IMR-90 (cell line): Measurements from ENCODE around the gene KCNC2. TPM values are rescaled to one million over a fixed set of nuclear protein-coding genes. Genes with fewer than 3 reads are reported as not detected.

Experiments used
- ATAC-seq: fragments of 200-7000 bp; cut with Tn5 transposase; 2 replicates; pipeline ENCODE4 v1.9.1; 2020; ENCODE audit warnings: low read depth, mild to moderate bottlenecking, moderate library complexity
- BruUV-seq: library from RNA; stranded (reverse); fragments of 400-500 nt; replicated peaks from 2 replicates; lab custom pipeline; 2021; lab: Mats Ljungman, UMichigan
- CTCF ChIA-PET: fragments of 300-600 bp; formaldehyde crosslinking; extraction: SDS; loops from one replicate; lab custom pipeline; 2021; ENCODE audit warnings: antibody characterized with exemption; lab: Yijun Ruan, JAX
- POLR2A ChIA-PET: fragments of 300-600 bp; sonication (Branson Sonifier 250); formaldehyde crosslinking; loops from one replicate; lab custom pipeline; 2022; ENCODE audit warnings: antibody characterized with exemption; ENCODE audit not compliant: unreplicated experiment; lab: Charles Lee
- DNase-seq: peaks from one replicate; pipeline ENCODE4 v3.0.0; 2013
- H2AFZ ChIP-seq: replicated peaks from 2 replicates; pipeline ENCODE3; 2013; ENCODE audit warnings: low read length, mild to moderate bottlenecking; ENCODE audit not compliant: poor library complexity
- H2AK5ac ChIP-seq: 2 replicates; pipeline ENCODE4 v1.6.1; 2013; ENCODE audit warnings: low read depth, low read length, inconsistent platforms
- H2AK9ac ChIP-seq: replicated peaks from 2 replicates; pipeline ENCODE3; 2013; ENCODE audit warnings: mild to moderate bottlenecking, low read depth, low read length, moderate library complexity; ENCODE audit not compliant: poor library complexity
- H2BK120ac ChIP-seq: 2 replicates; pipeline ENCODE4 v1.6.1; 2013; ENCODE audit warnings: low read depth, low read length, inconsistent platforms
- H2BK15ac ChIP-seq: 3 replicates; pipeline ENCODE4 v1.6.1; 2013; ENCODE audit warnings: low read depth, low read length, inconsistent platforms
- H2BK20ac ChIP-seq: 2 replicates; pipeline ENCODE4 v1.6.1; 2013; ENCODE audit warnings: low read depth, mild to moderate bottlenecking, inconsistent platforms, low read length, moderate library complexity
- H2BK5ac ChIP-seq: 2 replicates; pipeline ENCODE4 v1.6.1; 2013; ENCODE audit warnings: mild to moderate bottlenecking, low read depth, low read length, inconsistent platforms; ENCODE audit not compliant: poor library complexity, severe bottlenecking
- H3K14ac ChIP-seq: replicated peaks from 2 replicates; pipeline ENCODE4 v1.6.1; 2013; ENCODE audit warnings: low read depth, low read length, inconsistent platforms
- H3K18ac ChIP-seq: 2 replicates; pipeline ENCODE4 v1.6.1; 2013; ENCODE audit warnings: low read depth, low read length, control low read depth
- H3K23ac ChIP-seq: 2 replicates; pipeline ENCODE4 v1.6.1; 2013; ENCODE audit warnings: low read depth, low read length, inconsistent platforms
- H3K27ac ChIP-seq: 2 replicates; pipeline ENCODE4 v1.5.1; 2013; ENCODE audit warnings: mild to moderate bottlenecking, control low read depth, low read length; ENCODE audit not compliant: insufficient read depth
- H3K27me3 ChIP-seq: 2 replicates; pipeline ENCODE4 v1.6.1; 2013; ENCODE audit warnings: low read length; ENCODE audit not compliant: control insufficient read depth, insufficient read depth
- H3K36me3 ChIP-seq: 2 replicates; pipeline ENCODE4 v1.6.1; 2013; ENCODE audit warnings: low read length, mixed read lengths; ENCODE audit not compliant: control insufficient read depth, insufficient read depth
- H3K4ac ChIP-seq: 2 replicates; pipeline ENCODE4 v1.6.1; 2013; ENCODE audit warnings: low read depth, low read length, inconsistent platforms
- H3K4me1 ChIP-seq: 2 replicates; pipeline ENCODE4 v1.6.1; 2013; ENCODE audit warnings: low read length, mixed read lengths; ENCODE audit not compliant: control insufficient read depth, insufficient read depth
- H3K4me2 ChIP-seq: 2 replicates; pipeline ENCODE4 v1.6.1; 2013; ENCODE audit warnings: low read depth, mild to moderate bottlenecking, control low read depth, low read length, moderate library complexity
- H3K4me3 ChIP-seq: 2 replicates; pipeline ENCODE4 v1.5.1; 2013; ENCODE audit warnings: low read depth, mild to moderate bottlenecking, control low read depth, low read length, moderate library complexity; ENCODE audit not compliant: insufficient read depth
- H3K56ac ChIP-seq: 2 replicates; pipeline ENCODE4 v1.6.1; 2013; ENCODE audit warnings: low read length, inconsistent platforms; ENCODE audit not compliant: insufficient read depth; ENCODE audit errors: extremely low read depth
- H3K79me1 ChIP-seq, 2 experiments: 2 replicates each; pipeline ENCODE4 v1.6.1; 2013; ENCODE audit warnings: low read length in 2 of 2, inconsistent platforms in 1 of 2, low read depth in 1 of 2
- H3K9ac ChIP-seq: 2 replicates; pipeline ENCODE4 v1.6.1; 2013; ENCODE audit warnings: low read depth, low read length, control low read depth
- H3K9me1 ChIP-seq: 2 replicates; pipeline ENCODE4 v1.6.1; 2013; ENCODE audit warnings: low read length, inconsistent platforms; ENCODE audit not compliant: insufficient read depth
- H3K9me3 ChIP-seq: 2 replicates; pipeline ENCODE4 v1.6.1; 2013; ENCODE audit warnings: low read length; ENCODE audit not compliant: control insufficient read depth, insufficient read depth
- H4K20me1 ChIP-seq: 2 replicates; pipeline ENCODE4 v1.6.1; 2013; ENCODE audit warnings: low read length, inconsistent platforms; ENCODE audit not compliant: insufficient read depth
- H4K5ac ChIP-seq: 2 replicates; pipeline ENCODE4 v1.6.1; 2013; ENCODE audit warnings: mild to moderate bottlenecking, low read depth, low read length, control low read depth
- H4K8ac ChIP-seq, 2 experiments: 2 replicates each; pipeline ENCODE4 v1.6.1; 2013; ENCODE audit warnings: low read depth in 2 of 2, low read length in 2 of 2, control low read depth in 1 of 2, inconsistent platforms in 1 of 2
- H4K91ac ChIP-seq: 2 replicates; pipeline ENCODE4 v1.6.1; 2013; ENCODE audit warnings: low read depth, low read length, inconsistent platforms; ENCODE audit not compliant: insufficient read depth
- BHLHE40 ChIP-seq: fragments of 150-350 bp; IDR thresholded peaks from 2 replicates; pipeline ENCODE4 v1.6.1; 2016; ENCODE audit warnings: mild to moderate bottlenecking, low read depth, low read length
- CHD1 ChIP-seq: IDR thresholded peaks from 2 replicates; pipeline ENCODE4 v1.6.1; 2012; ENCODE audit warnings: low read depth, low read length, improper control_type of control experiment
- ELK1 ChIP-seq: fragments of 150-350 bp; IDR thresholded peaks from 2 replicates; pipeline ENCODE4 v1.6.1; 2016; ENCODE audit warnings: low read depth, mild to moderate bottlenecking, low read length, moderate library complexity, borderline replicate concordance
- FOS ChIP-seq: fragments of 150-350 bp; IDR thresholded peaks from 2 replicates; pipeline ENCODE4 v1.6.1; 2016; ENCODE audit warnings: low read depth, low read length
- MAFK ChIP-seq: IDR thresholded peaks from 2 replicates; pipeline ENCODE4 v1.6.1; 2012; ENCODE audit warnings: low read depth, low read length, improper control_type of control experiment
- MAZ ChIP-seq: IDR thresholded peaks from 2 replicates; pipeline ENCODE4 v1.6.1; 2012; ENCODE audit warnings: low read depth, mild to moderate bottlenecking, low read length, improper control_type of control experiment, moderate library complexity, borderline replicate concordance
- MXI1 ChIP-seq: IDR thresholded peaks from 2 replicates; pipeline ENCODE4 v1.6.1; 2012; ENCODE audit warnings: low read depth, mild to moderate bottlenecking, low read length, moderate library complexity, borderline replicate concordance
- NFE2L2 ChIP-seq: fragments of 150-350 bp; IDR thresholded peaks from 2 replicates; pipeline ENCODE4 v1.6.1; 2016; ENCODE audit warnings: low read depth, mild to moderate bottlenecking, low read length
- RAD21 ChIP-seq: IDR thresholded peaks from 2 replicates; pipeline ENCODE4 v1.6.1; 2012; ENCODE audit warnings: low read length, improper control_type of control experiment
- RCOR1 ChIP-seq: IDR thresholded peaks from 2 replicates; pipeline ENCODE4 v1.6.1; 2012; ENCODE audit warnings: mild to moderate bottlenecking, low read length, improper control_type of control experiment; ENCODE audit not compliant: insufficient replicate concordance
- RFX5 ChIP-seq: IDR thresholded peaks from 2 replicates; pipeline ENCODE4 v1.8.0; 2012; ENCODE audit warnings: low read depth, mild to moderate bottlenecking, low read length, moderate library complexity
- SMC3 ChIP-seq: fragments of 150-350 bp; IDR thresholded peaks from 2 replicates; pipeline ENCODE4 v1.6.1; 2016; ENCODE audit warnings: low read depth, mild to moderate bottlenecking, antibody characterized with exemption, low read length, moderate library complexity
- USF2 ChIP-seq: fragments of 150-350 bp; IDR thresholded peaks from 2 replicates; pipeline ENCODE4 v1.6.1; 2017; ENCODE audit warnings: mild to moderate bottlenecking, antibody characterized with exemption, low read length, low read depth
- WGBS, 2 experiments: methylation state at CpG; one replicate each; pipeline versions ENCODE4 v1.1.5 to v1.1.7; 2013; ENCODE audit warnings: missing lambda C conversion rate in 2 of 2; ENCODE audit not compliant: insufficient read length in 1 of 2; ENCODE audit errors: extremely low coverage in 2 of 2; 5-methylcytosine and 5-hydroxymethylcytosine counted together
- dilution Hi-C: fragments of 300-500 bp; cut with HindIII; formaldehyde crosslinking; loops from one replicate; pipeline ENCODE4 v1.14.3; 2018; ENCODE audit warnings: low sequenced_read_pairs; ENCODE audit not compliant: unreplicated experiment
- in situ Hi-C: fragments of 300-500 bp; cut with MboI; formaldehyde crosslinking; loops from 3 replicates; pipeline ENCODE4 v1.14.3; 2019; ENCODE audit warnings: low sequenced_read_pairs, inconsistent platforms, mixed read lengths
- intact Hi-C: fragments of 100-400 bp; cut with micrococcal nuclease; formaldehyde crosslinking; loops from 2 replicates; pipeline ENCODE4 v1.10.0; 2022
- polyA plus RNA-seq, 3 experiments: library from polyadenylated mRNA; depleted of rRNA; stranded (reverse); fragments of >200 nt; gene quantifications; 2 replicates each; pipeline ENCODE4 v1.2.3, GENCODE V29; 2012; ENCODE audit warnings: low replicate concordance in 1 of 3
- total RNA-seq: library from RNA; depleted of rRNA; stranded (reverse); fragments of >200 nt; gene quantifications from 2 replicates; pipeline ENCODE4 v1.2.3, GENCODE V29; 2012

Gene KCNC2
- total and polyA plus RNA-seq, 2 of the 4 experiments (the other 2 are of a cell fraction), result not detected

- no peak overlapping the region for H3K14ac ChIP-seq
- no peak overlapping the region for H2BK120ac ChIP-seq
- no peaks in the 10 kb centered on the region for H3K9me3 ChIP-seq
- intact Hi-C loops (no loop called here), dilution Hi-C loops (no loop called here), in situ Hi-C loops (no loop called here)
- H2AK9ac ChIP-seq, result no peak overlapping the region
- TF ChIP-seq SMC3, result no peak
- TF ChIP-seq MXI1, result no peak
- no peak for TF ChIP-seq MAFK
- no peak for TF ChIP-seq FOS
- TF ChIP-seq ELK1, result no peak
- no peak for TF ChIP-seq RAD21
- no peak for TF ChIP-seq RFX5
- TF ChIP-seq MAZ, result no peak
- TF ChIP-seq BHLHE40, result no peak
- no peak for TF ChIP-seq RCOR1
- TF ChIP-seq USF2, result no peak
- no peak for TF ChIP-seq NFE2L2
- no peak for TF ChIP-seq CHD1
- H4K91ac ChIP-seq, result no peak overlapping the region
- no peaks in the 10 kb centered on the region for H4K20me1 ChIP-seq
- no peak overlapping the region for H2BK5ac ChIP-seq
- no peak overlapping the region for H3K23ac ChIP-seq
- DNase-seq (no peak), ATAC-seq (no peak)
- H3K9me1 ChIP-seq, result no peaks in the 10 kb centered on the region
- no peak overlapping the region for H3K4ac ChIP-seq
- H2AK5ac ChIP-seq, result no peak overlapping the region
- no peak overlapping the region for H4K8ac ChIP-seq
- H3K36me3 ChIP-seq, result no peaks in the 10 kb centered on the region
- no peak overlapping the region for H3K27ac ChIP-seq
- no peak overlapping the region for H3K18ac ChIP-seq
- H2AFZ ChIP-seq, result no peak overlapping the region
- WGBS, 2 experiments, result no CpG with 5 or more reads among the region's 2 CpGs
- H4K5ac ChIP-seq, result no peak overlapping the region
- H3K4me2 ChIP-seq, result no peak overlapping the region
- H3K4me1 ChIP-seq, result no peaks in the 10 kb centered on the region
- no TSS peak for BruUV-seq
- H3K9ac ChIP-seq, result no peak overlapping the region
- H2BK15ac ChIP-seq, result no peak overlapping the region
- CTCF ChIA-PET, result interaction anchor here (1.0 kb wide), 1 partner anchor 28 kb away, joined by 4 read pairs; no protein-coding TSS in a partner anchor
- no peaks in the 10 kb centered on the region for H3K27me3 ChIP-seq
- POLR2A ChIA-PET, result no interaction called here
- no peaks in the 10 kb centered on the region for H3K79me1 ChIP-seq
- no peak overlapping the region for H2BK20ac ChIP-seq
- no peak overlapping the region for H3K56ac ChIP-seq
- no peak overlapping the region for H3K4me3 ChIP-seq
Measured at GRCh38 chr12:75115748-75116147, 93.9 kb downstream of the KCNC2 start.
